Suprapubic skin (tissue), 4 donors: ENCODE data around the gene NIPBL. TPM values are rescaled to one million over a fixed set of nuclear protein-coding genes. Genes with fewer than 3 reads are reported as not detected.

Experiments used
- DNase-seq, 2 donors: peaks; one replicate each; pipeline ENCODE4 v3.0.0-alpha.2; 2019; ENCODE audit warnings: low spot score in 2 of 2
- H3K27ac ChIP-seq: fragments of 200-600 bp; sonication (generic); one replicate; pipeline ENCODE4 v1.5.1; 2019
- H3K27me3 ChIP-seq: fragments of 200-600 bp; sonication (generic); one replicate; pipeline ENCODE4 v1.5.1; 2019
- H3K36me3 ChIP-seq: fragments of 200-600 bp; sonication (generic); one replicate; pipeline ENCODE4 v1.5.1; 2019
- H3K4me1 ChIP-seq: fragments of 200-600 bp; sonication (generic); one replicate; pipeline ENCODE4 v1.5.1; 2019
- H3K4me3 ChIP-seq: fragments of 200-600 bp; sonication (generic); one replicate; pipeline ENCODE4 v1.5.1; 2019; ENCODE audit warnings: mild to moderate bottlenecking
- H3K9me3 ChIP-seq: fragments of 200-600 bp; sonication (generic); one replicate; pipeline ENCODE4 v1.5.1; 2019
- CTCF ChIP-seq, 2 donors: fragments of 200-600 bp in 1 of 2; fragments of 450-650 bp in 1 of 2; sonication (generic) in 1 of 2; IDR thresholded peaks; one replicate each; pipeline ENCODE4 v1.5.1; 2016 to 2019; ENCODE audit warnings: antibody characterized with exemption in 2 of 2, mild to moderate bottlenecking in 1 of 2, moderate library complexity in 1 of 2
- EP300 ChIP-seq: sonication (generic); formaldehyde crosslinking; IDR thresholded peaks from one replicate; pipeline ENCODE4 v1.6.1; 2017; ENCODE audit warnings: antibody characterized with exemption
- POLR2A ChIP-seq, 2 donors: fragments of 450-650 bp; IDR thresholded peaks; one replicate each; pipeline ENCODE4 v1.6.1; 2017; ENCODE audit warnings: antibody characterized with exemption in 2 of 2, mild to moderate bottlenecking in 2 of 2, moderate library complexity in 2 of 2
- POLR2AphosphoS5 ChIP-seq, 3 donors: sonication (generic); formaldehyde crosslinking; IDR thresholded peaks; one replicate each; pipeline ENCODE4 v1.6.1; 2017; ENCODE audit warnings: antibody characterized with exemption in 3 of 3
- WGBS: methylation state at CpG from one replicate; pipeline ENCODE4 v1.1.5; 2018; 5-methylcytosine and 5-hydroxymethylcytosine counted together
- total RNA-seq, 4 donors: library from RNA; depleted of rRNA; stranded (reverse); fragments of >200 nt; gene quantifications; one replicate each; pipeline ENCODE4 v1.1.0, GENCODE V29; 2016

Gene NIPBL
- total RNA-seq, 4 donors from 2014 or later: 40.3 to 123 (median 60.4) TPM

GRCh38 chr5:36965179-36965578 is 88.6 kb downstream of the NIPBL start:
- no peak for DNase-seq
- WGBS: 97% methylated on average over 1 of the region's 1 CpG
- no peak for TF ChIP-seq POLR2A (IDR thresholded peaks at IDR 0.05)
- no peak for TF ChIP-seq EP300
- TF ChIP-seq CTCF (IDR thresholded peaks at IDR 0.05): no peak
- TF ChIP-seq POLR2AphosphoS5 (IDR thresholded peaks at IDR 0.05): no peak
- Histone ChIP-seq H3K4me1 (no peaks in the 10 kb centered on the region), H3K27ac (no peak overlapping the region), H3K4me3 (no peak overlapping the region), H3K9me3 (no peaks in the 10 kb centered on the region), H3K36me3 (peaks cover 44% of the 10 kb centered on the region), H3K27me3 (no peaks in the 10 kb centered on the region)

GRCh38 chr5:36969700-36970395 is 93.3 kb downstream of the NIPBL start:
- DNase-seq: no peak
- H3K27me3 ChIP-seq: no peaks in the 10 kb centered on the region
- no peaks in the 10 kb centered on the region for H3K9me3 ChIP-seq
- H3K4me1 ChIP-seq: no peaks in the 10 kb centered on the region
- H3K27ac ChIP-seq: no peak overlapping the region
- 96% methylated on average over 2 of the region's 2 CpGs for WGBS
- TF ChIP-seq POLR2A (IDR thresholded peaks at IDR 0.05) (no peak), CTCF (IDR thresholded peaks at IDR 0.05) (no peak), POLR2AphosphoS5 (IDR thresholded peaks at IDR 0.05) (no peak), EP300 (no peak)
- H3K36me3 ChIP-seq: peaks cover 69% of the 10 kb centered on the region
- no peak overlapping the region for H3K4me3 ChIP-seq

- DNase-seq: no peak
- H3K27ac ChIP-seq: no peak overlapping the region
- H3K4me1 ChIP-seq: no peaks in the 10 kb centered on the region
- no peaks in the 10 kb centered on the region for H3K27me3 ChIP-seq
- TF ChIP-seq EP300 (no peak), POLR2A (IDR thresholded peaks at IDR 0.05) (no peak), POLR2AphosphoS5 (IDR thresholded peaks at IDR 0.05) (no peak), CTCF (IDR thresholded peaks at IDR 0.05) (no peak)
- H3K4me3 ChIP-seq: no peak overlapping the region
- no peaks in the 10 kb centered on the region for H3K9me3 ChIP-seq
- H3K36me3 ChIP-seq: peaks cover 46% of the 10 kb centered on the region
Observed at GRCh38 chr5:36978196-36978595, 101.6 kb downstream of the NIPBL start.

GRCh38 chr5:36982146-36982545 is 105.6 kb downstream of the NIPBL start:
- H3K36me3 ChIP-seq: peaks cover 30% of the 10 kb centered on the region

GRCh38 chr5:36985387-36985786 is 108.8 kb downstream of the NIPBL start:
- Histone ChIP-seq H3K36me3 (peaks cover 19% of the 10 kb centered on the region), H3K27me3 (no peaks in the 10 kb centered on the region), H3K27ac (no peak overlapping the region), H3K4me3 (no peak overlapping the region), H3K9me3 (no peaks in the 10 kb centered on the region), H3K4me1 (no peaks in the 10 kb centered on the region)
- no peak for DNase-seq
- 90% methylated on average over 10 of the region's 10 CpGs for WGBS
- TF ChIP-seq EP300: no peak
- TF ChIP-seq POLR2AphosphoS5 (IDR thresholded peaks at IDR 0.05): no peak

More at GRCh38 chr5:36982146-36982545, 105.6 kb downstream of the NIPBL start:
- DNase-seq: no peak
- no peaks in the 10 kb centered on the region for H3K27me3 ChIP-seq
- H3K27ac ChIP-seq: no peak overlapping the region
- no peak overlapping the region for H3K4me3 ChIP-seq
- H3K9me3 ChIP-seq: no peaks in the 10 kb centered on the region
- WGBS: 90% methylated on average over 1 of the region's 1 CpG
- H3K4me1 ChIP-seq: no peaks in the 10 kb centered on the region
- TF ChIP-seq POLR2A (IDR thresholded peaks at IDR 0.05) (no peak), EP300 (no peak), CTCF (IDR thresholded peaks at IDR 0.05) (no peak), POLR2AphosphoS5 (IDR thresholded peaks at IDR 0.05) (no peak)

- 100% methylated on average over 1 of the region's 1 CpG for WGBS
Observed at GRCh38 chr5:36988396-36988795, 111.8 kb downstream of the NIPBL start.

More at GRCh38 chr5:36988396-36988795, 111.8 kb downstream of the NIPBL start:
- H3K27ac ChIP-seq: no peak overlapping the region
- no peak for TF ChIP-seq EP300
- TF ChIP-seq CTCF (IDR thresholded peaks at IDR 0.05): no peak
- no peak for TF ChIP-seq POLR2A (IDR thresholded peaks at IDR 0.05)
- TF ChIP-seq POLR2AphosphoS5 (IDR thresholded peaks at IDR 0.05): no peak
- H3K36me3 ChIP-seq: peaks cover 17% of the 10 kb centered on the region
- no peaks in the 10 kb centered on the region for H3K9me3 ChIP-seq
- no peaks in the 10 kb centered on the region for H3K4me1 ChIP-seq
- no peaks in the 10 kb centered on the region for H3K27me3 ChIP-seq
- no peak overlapping the region for H3K4me3 ChIP-seq
- no peak for DNase-seq
